IPS DF 6.9 (cell line): ENCODE measurements around the gene POLR3C.

ENCODE experiments used
- DNase-seq: peaks from one replicate; pipeline ENCODE4 v3.0.0-alpha.2; 2013; ENCODE audit warnings: low read depth, low spot score
- H3K27ac ChIP-seq: one replicate; pipeline ENCODE4 v1.5.1; 2013; ENCODE audit warnings: low read length, control low read depth
- H3K27me3 ChIP-seq: 2 replicates; pipeline ENCODE4 v1.6.1; 2013; ENCODE audit warnings: mild to moderate bottlenecking, low read length; ENCODE audit not compliant: control insufficient read depth, insufficient read depth
- H3K36me3 ChIP-seq: 2 replicates; pipeline ENCODE4 v1.6.1; 2013; ENCODE audit warnings: low read length; ENCODE audit not compliant: control insufficient read depth, insufficient read depth
- H3K4me1 ChIP-seq: 2 replicates; pipeline ENCODE4 v1.6.1; 2013; ENCODE audit warnings: low read length; ENCODE audit not compliant: control insufficient read depth, insufficient read depth
- H3K4me3 ChIP-seq: 2 replicates; pipeline ENCODE4 v1.5.1; 2013; ENCODE audit warnings: mild to moderate bottlenecking, low read length
- H3K9me3 ChIP-seq: 2 replicates; pipeline ENCODE4 v1.6.1; 2013; ENCODE audit warnings: low read length, inconsistent platforms; ENCODE audit not compliant: control insufficient read depth, insufficient read depth
- WGBS: extraction: QIAGEN DNeasy Blood & Tissue Kit; methylation state at CpG from one replicate; pipeline ENCODE4 v1.1.7; 2013; ENCODE audit warnings: mixed read lengths, missing lambda C conversion rate; ENCODE audit not compliant: insufficient read length, insufficient coverage; 5-methylcytosine and 5-hydroxymethylcytosine counted together

The POLR3C gene

DNA sequence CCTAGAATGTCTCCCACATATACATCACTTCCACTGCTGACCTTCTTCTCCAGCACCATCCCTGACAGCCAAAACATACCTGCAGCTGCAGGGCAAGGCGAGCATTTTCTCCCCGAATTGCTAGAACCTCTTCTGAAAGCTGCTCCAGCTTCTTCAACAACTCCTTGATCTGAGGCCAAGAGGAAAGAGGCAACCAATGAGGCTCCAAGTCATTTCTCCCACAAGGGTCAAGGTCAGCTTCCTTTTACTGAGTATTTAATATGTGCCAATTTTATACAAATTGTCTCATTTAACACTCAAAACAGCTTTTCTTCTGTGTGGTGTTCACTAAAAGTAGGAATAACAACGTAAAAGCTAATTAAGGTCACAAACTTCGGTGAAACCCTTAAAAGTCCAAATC is 44.2 kb downstream of the POLR3C start:
- no CpG with 5 or more reads among the region's 4 CpGs for WGBS
- no peak overlapping the region for H3K27ac ChIP-seq
- no peak for DNase-seq
- H3K4me3 ChIP-seq: no peak overlapping the region
- peaks cover 2% of the 10 kb centered on the region; the same call in 1 of the 2 replicates for H3K27me3 ChIP-seq
- no peaks in the 10 kb centered on the region for H3K9me3 ChIP-seq
- no peaks in the 10 kb centered on the region for H3K36me3 ChIP-seq
- H3K4me1 ChIP-seq: peaks cover 2% of the 10 kb centered on the region

DNA sequence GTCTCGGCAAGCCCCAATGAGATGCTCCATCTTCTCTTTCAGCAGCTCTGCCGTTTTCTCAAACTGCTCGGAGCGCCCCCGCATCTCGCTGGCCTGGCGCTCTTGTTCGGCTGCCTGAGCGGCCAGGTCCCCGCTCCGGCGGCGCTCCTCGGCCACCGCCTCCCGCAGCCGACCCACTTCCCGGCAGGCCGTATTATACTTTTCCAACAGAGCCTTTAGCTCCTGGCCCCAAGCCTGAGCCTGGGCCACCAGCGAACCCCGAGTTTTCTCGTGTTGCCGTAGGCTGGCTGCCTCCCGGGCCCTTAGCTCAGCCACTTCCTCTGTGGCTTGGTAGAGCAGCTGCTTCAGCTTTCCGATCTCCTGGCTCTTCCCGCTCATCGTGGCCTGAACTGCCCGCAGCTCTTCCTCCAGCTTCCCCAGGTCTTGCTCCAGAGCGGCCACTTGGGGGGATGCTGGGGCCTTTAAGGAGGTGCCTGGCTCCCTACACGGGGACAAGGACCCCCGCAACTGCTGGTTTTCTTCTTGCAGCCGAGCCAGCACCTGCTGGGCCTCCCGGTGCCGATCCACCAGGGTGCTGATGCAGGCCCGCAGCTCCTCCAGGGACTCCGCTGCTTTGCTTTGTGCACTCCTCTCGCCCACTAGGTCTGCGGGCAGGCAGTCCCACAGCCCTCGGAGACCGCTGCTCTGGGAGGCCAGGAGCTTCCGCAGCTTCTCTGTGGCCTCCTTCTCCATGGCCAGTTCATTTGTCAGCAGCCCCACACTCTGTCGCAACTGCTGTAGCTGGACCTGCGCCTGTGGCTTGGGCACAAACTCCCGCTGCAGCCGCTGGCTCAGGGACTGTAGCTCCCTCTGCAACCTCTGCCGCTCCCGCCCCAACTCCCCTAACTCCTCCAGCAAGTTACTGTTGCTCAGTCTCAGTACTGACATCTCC is 48.3 kb downstream of the POLR3C start:
- Histone ChIP-seq H3K36me3 (no peaks in the 10 kb centered on the region), H3K4me1 (peaks cover 2% of the 10 kb centered on the region), H3K27me3 (peaks cover 2% of the 10 kb centered on the region; the same call in 1 of the 2 replicates), H3K27ac (no peak overlapping the region), H3K9me3 (no peaks in the 10 kb centered on the region), H3K4me3 (peak overlapping the region; percentile 42; the same call in 1 of the 2 replicates)
- no CpG with 5 or more reads among the region's 47 CpGs for WGBS
- no peak for DNase-seq

DNA sequence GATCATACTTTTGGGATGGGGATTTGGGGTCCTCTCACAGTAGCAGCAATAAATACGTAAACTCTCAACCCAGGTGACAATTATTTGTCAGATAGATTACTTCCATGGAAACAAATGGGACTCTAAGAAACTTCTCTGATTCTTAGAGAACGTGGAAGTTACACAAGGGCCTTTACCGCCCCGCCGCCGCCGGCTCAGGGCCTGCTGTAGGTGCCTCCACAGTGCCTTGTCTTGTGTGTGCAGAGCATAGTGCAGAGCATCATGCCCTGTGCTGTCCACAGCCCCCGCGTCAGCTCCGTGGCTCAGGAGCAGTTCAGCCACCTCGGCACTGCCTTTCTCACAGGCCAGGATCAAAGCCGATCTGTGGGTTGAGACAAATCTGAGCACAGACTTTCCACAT is 50.6 kb downstream of the POLR3C start:
- no peaks in the 10 kb centered on the region for H3K9me3 ChIP-seq
- peaks cover 2% of the 10 kb centered on the region; the same call in 1 of the 2 replicates for H3K27me3 ChIP-seq
- no peak for DNase-seq
- WGBS: no CpG with 5 or more reads among the region's 12 CpGs
- no peak overlapping the region for H3K27ac ChIP-seq
- H3K36me3 ChIP-seq: no peaks in the 10 kb centered on the region
- no peak overlapping the region for H3K4me3 ChIP-seq
- H3K4me1 ChIP-seq: peaks cover 4% of the 10 kb centered on the region

DNA sequence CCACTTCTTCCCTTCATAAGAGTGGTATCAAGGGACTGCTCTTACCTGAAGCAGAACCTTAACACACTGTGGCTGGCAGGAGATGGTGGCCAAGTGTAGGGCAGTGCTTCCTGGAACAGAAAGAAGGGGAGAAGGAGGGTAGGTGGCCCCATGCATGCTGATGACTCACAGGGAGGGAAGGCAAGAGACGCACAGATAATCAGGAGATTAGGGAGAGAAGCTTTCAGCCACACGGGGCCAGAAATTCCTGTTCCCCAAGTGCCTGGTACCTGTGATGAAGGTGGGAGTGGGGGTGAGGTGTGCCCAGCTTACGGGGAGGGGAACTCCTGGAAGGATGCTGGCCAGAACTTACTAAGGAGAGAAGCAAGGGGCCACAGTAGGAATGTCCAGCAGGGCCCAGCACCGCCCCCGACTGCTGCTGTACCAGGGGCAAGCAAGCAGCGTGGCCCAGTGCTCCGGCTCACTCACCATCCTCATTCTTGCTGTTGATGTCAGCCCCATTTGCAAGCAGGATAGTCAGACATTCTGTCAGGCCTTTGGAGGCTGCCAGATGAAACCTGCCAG is 54.0 kb downstream of the POLR3C start:
- no peaks in the 10 kb centered on the region for H3K36me3 ChIP-seq
- no peak for DNase-seq
- WGBS: no CpG with 5 or more reads among the region's 7 CpGs

GRCh38 chr1:145878724-145879123 is 54.7 kb downstream of the POLR3C start:
- WGBS: no CpG with 5 or more reads among the region's 2 CpGs
- DNase-seq: no peak
- Histone ChIP-seq H3K27me3 (no peaks in the 10 kb centered on the region; the same call in 1 of the 2 replicates), H3K4me1 (peaks cover 1% of the 10 kb centered on the region; the same call in 1 of the 2 replicates), H3K4me3 (no peak overlapping the region), H3K9me3 (no peaks in the 10 kb centered on the region), H3K27ac (no peak overlapping the region), H3K36me3 (no peaks in the 10 kb centered on the region)

More for the DNA sequence above, 54.0 kb downstream of the POLR3C start:
- no peak overlapping the region for H3K4me3 ChIP-seq
- no peak overlapping the region for H3K27ac ChIP-seq
- H3K9me3 ChIP-seq: no peaks in the 10 kb centered on the region
- H3K27me3 ChIP-seq: no peaks in the 10 kb centered on the region; the same call in 1 of the 2 replicates
- peaks cover 1% of the 10 kb centered on the region for H3K4me1 ChIP-seq

DNA sequence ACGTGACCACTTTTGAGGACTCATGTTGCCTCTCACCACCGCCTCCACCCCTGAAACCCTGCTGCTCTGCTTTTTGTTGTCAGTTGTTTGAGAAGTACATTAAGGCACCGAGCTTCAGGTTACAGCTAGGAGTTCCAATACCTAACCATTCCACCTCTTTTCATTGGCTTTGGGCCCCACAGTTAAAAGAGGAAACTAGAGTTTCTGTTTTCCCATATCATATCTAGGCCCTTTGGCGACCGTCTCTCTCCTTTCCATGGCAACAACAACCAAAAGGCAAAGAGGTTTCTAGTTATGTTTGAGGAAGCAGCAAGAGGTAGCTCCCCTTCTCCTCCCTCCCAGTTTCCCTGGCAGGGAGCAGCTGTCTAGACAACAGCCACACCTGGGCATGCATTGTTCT is 55.8 kb downstream of the POLR3C start:
- Histone ChIP-seq H3K4me1 (peaks cover 1% of the 10 kb centered on the region; the same call in 1 of the 2 replicates), H3K4me3 (no peak overlapping the region), H3K27me3 (no peaks in the 10 kb centered on the region; the same call in 1 of the 2 replicates), H3K9me3 (no peaks in the 10 kb centered on the region), H3K36me3 (no peaks in the 10 kb centered on the region), H3K27ac (no peak overlapping the region)
- DNase-seq: no peak
- WGBS: no CpG with 5 or more reads among the region's 5 CpGs

GRCh38 chr1:145884675-145885074 is 60.7 kb downstream of the POLR3C start:
- H3K27ac ChIP-seq: no peak overlapping the region
- H3K36me3 ChIP-seq: no peaks in the 10 kb centered on the region
- H3K4me1 ChIP-seq: no peaks in the 10 kb centered on the region
- H3K9me3 ChIP-seq: no peaks in the 10 kb centered on the region
- WGBS: no CpG with 5 or more reads among the region's 1 CpG
- DNase-seq: no peak
- no peak overlapping the region for H3K4me3 ChIP-seq
- H3K27me3 ChIP-seq: no peaks in the 10 kb centered on the region; the same call in 1 of the 2 replicates

- no peaks in the 10 kb centered on the region for H3K36me3 ChIP-seq
- H3K27ac ChIP-seq: no peak within 1 kb of the TSS
- H3K9me3 ChIP-seq: no peaks in the 10 kb centered on the region
- H3K4me1 ChIP-seq: no peaks in the 10 kb centered on the region
- DNase-seq: no peak
- WGBS: no CpG with 5 or more reads among the region's 36 CpGs
- H3K27me3 ChIP-seq: no peaks in the 10 kb centered on the region; the same call in 1 of the 2 replicates
- H3K4me3 ChIP-seq: peak within 1 kb of the TSS; percentile 97; the same call in 1 of the 2 replicates
These were observed 61.8 kb downstream of the POLR3C start, which contains the start of gene ANKRD35 for GRCh38 chr1:145885738-145886287. TSS of gene ANKRD35 (minus strand) at chr1:145885866. CDS start at chr1:145885758, 108 bp downstream.

DNA sequence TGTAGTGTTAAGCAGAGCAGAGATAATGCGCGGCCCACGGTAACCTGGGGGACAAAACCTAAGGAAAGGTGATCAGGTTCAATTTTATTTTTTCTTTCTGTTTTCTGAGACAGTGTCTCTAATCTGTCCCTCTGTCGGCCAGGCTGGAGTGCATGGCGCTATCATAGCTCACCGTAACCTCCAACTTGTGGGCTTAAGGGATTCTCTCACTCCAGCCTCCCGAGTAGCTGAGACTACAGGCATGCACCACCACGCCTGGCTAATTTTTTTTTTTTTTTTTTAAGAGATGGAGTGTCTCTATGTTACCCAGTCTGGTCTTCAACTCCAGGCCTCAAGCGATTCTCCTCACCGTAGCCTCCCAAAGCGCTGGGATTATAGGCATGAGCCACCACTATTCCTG is 62.4 kb downstream of the POLR3C start:
- Histone ChIP-seq H3K36me3 (no peaks in the 10 kb centered on the region), H3K4me1 (no peaks in the 10 kb centered on the region), H3K9me3 (no peaks in the 10 kb centered on the region), H3K4me3 (peak overlapping the region; percentile 97; the same call in 1 of the 2 replicates), H3K27me3 (no peaks in the 10 kb centered on the region; the same call in 1 of the 2 replicates), H3K27ac (no peak overlapping the region)
- DNase-seq: no peak
- WGBS: no CpG with 5 or more reads among the region's 11 CpGs

GRCh38 chr1:145886816-145887215 is 62.8 kb downstream of the POLR3C start:
- H3K27ac ChIP-seq: no peak overlapping the region
- no peaks in the 10 kb centered on the region for H3K9me3 ChIP-seq
- WGBS: no CpG with 5 or more reads among the region's 8 CpGs
- no peaks in the 10 kb centered on the region for H3K36me3 ChIP-seq
- no peak for DNase-seq
- no peaks in the 10 kb centered on the region; the same call in 1 of the 2 replicates for H3K27me3 ChIP-seq
- no peak overlapping the region for H3K4me3 ChIP-seq
- no peaks in the 10 kb centered on the region for H3K4me1 ChIP-seq
